Kidney (tissue), 14 donors: ENCODE data around the gene AMPD1. TPM values are rescaled to one million over a fixed set of nuclear protein-coding genes. Genes with fewer than 3 reads are reported as not detected.

Experiments used
- DNase-seq, 5 donors: peaks; one replicate each; pipeline ENCODE4 v3.0.0-alpha.2; 2013 to 2020
- FAIRE-seq: peaks from 2 replicates; lab custom pipeline; 2012; peaks lifted over from hg19 to GRCh38; lab: Jason Lieb, UNC
- H3K27ac ChIP-seq, 2 donors: one replicate each; pipeline ENCODE4 v1.7.0; 2013; ENCODE audit warnings: low read depth in 2 of 2, low read length in 2 of 2, inconsistent platforms in 1 of 2
- H3K27me3 ChIP-seq: one replicate; pipeline ENCODE4 v1.7.1; 2013; ENCODE audit warnings: low read length, inconsistent platforms; ENCODE audit not compliant: control insufficient read depth, insufficient read depth
- H3K36me3 ChIP-seq, 3 donors: one replicate each; pipeline versions ENCODE4 v1.7.0 to v1.7.1; 2013; ENCODE audit warnings: low read length in 3 of 3, control low read depth in 1 of 3, inconsistent platforms in 1 of 3; ENCODE audit not compliant: insufficient read depth in 3 of 3, control insufficient read depth in 2 of 3
- H3K4me1 ChIP-seq, 3 donors: one replicate each; pipeline versions ENCODE4 v1.7.0 to v1.7.1; 2013; ENCODE audit warnings: low read length in 3 of 3, inconsistent platforms in 1 of 3, low read depth in 1 of 3; ENCODE audit not compliant: control insufficient read depth in 2 of 3, insufficient read depth in 2 of 3
- H3K4me3 ChIP-seq, 3 donors: one replicate each; pipeline versions ENCODE4 v1.7.0 to v1.8.1; 2013; ENCODE audit warnings: low read length in 3 of 3, control low read depth in 1 of 3, inconsistent platforms in 1 of 3
- H3K9ac ChIP-seq, 3 donors: one replicate each; pipeline versions ENCODE4 v1.7.0 to v1.7.1; 2013; ENCODE audit warnings: low read length in 3 of 3, control low read depth in 1 of 3, inconsistent platforms in 1 of 3
- H3K9me3 ChIP-seq, 3 donors: one replicate each; pipeline versions ENCODE4 v1.7.0 to v1.7.1; 2013; ENCODE audit warnings: low read length in 3 of 3, control low read depth in 1 of 3, inconsistent platforms in 1 of 3; ENCODE audit not compliant: control insufficient read depth in 2 of 3, insufficient read depth in 1 of 3
- intact Hi-C: fragments of 100-400 bp; cut with DNase I; formaldehyde crosslinking; loops from one replicate; pipeline ENCODE4 v1.11.1; 2022
- polyA plus RNA-seq: library from polyadenylated mRNA; stranded (reverse); fragments of 350-450 nt; fragmentation: Illumina TruSeq; extraction: RNeasy Lipid Tissue Mini Kit (QIAGEN cat#74804); gene quantifications from one replicate; pipeline ENCODE4 v1.2.3, GENCODE V29; 2014; ENCODE audit warnings: low read depth, low replicate concordance; ENCODE audit not compliant: insufficient read depth
- total RNA-seq: library from RNA; stranded (reverse); fragmentation: NEBNext Ultra II Directional; extraction: Animal tissue kit (Norgen Biotek cat#: 25700); gene quantifications from one replicate; pipeline ENCODE4 v1.2.1, GENCODE V29; 2021
- TF ChIP-seq, protein P1 (sequence below): IDR thresholded peaks from 3 replicates; pipeline ENCODE4 v1.5.1; 2012; ENCODE audit warnings: mild to moderate bottlenecking, moderate library complexity, borderline replicate concordance; ENCODE audit not compliant: insufficient read depth; ENCODE audit errors: extremely low read depth
- donor health status: control.
- donor health status: control.
- donor health status: control.
- donor health status: control.
- donor health status: control.
- donor health status: DM: yes; HTN: yes; CAD: no.
- donor health status: Normal renal cell carcinoma (clear cell type).

Gene AMPD1
- total and polyA plus RNA-seq, 2 donors from 2014 or later = 1.5 TPM; not detected in 1

DNA sequence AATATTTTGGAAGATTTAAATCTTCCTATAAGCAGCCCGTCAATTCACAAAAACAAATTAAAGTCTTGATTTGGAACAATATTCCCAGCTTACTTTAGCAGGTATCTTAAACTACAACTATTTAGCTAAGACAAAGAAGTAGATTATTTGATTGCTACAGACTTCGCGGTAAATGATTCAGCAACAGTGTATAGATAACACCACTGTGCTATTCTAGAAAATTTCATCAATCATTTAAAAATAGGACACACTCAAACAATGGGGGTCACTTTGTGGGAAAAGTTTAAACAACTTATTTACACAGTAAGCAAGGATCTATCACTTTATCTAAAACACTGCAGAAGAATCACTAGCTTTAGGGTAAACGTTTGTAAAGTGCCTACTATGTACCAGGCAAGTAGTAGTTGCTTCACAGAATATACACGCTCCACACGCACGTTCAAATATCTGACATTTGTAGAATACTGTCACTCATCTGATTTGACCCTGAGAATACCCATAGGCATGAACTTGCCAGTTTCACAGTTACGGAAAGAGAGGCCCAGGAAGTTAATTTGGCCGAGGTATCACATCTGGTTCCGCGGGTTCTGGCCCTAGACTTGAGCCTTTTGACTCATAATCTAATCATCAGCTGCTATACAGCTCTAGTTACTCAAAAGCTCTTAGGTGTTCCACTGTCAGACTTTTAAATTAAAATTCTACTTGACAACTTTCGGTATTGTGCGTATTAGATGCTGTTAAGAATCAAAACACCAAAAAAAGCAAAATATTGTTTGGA, 26.4 kb downstream of the AMPD1 start:
- intact Hi-C loops = no loop called here
- peaks cover 0 to 4% (median 0%) of the 10 kb centered on the region in 3 donors for H3K4me1 ChIP-seq

GRCh38 chr1:114668373-114668772, 27.0 kb downstream of the AMPD1 start:
- TF ChIP-seq, protein P1, sequence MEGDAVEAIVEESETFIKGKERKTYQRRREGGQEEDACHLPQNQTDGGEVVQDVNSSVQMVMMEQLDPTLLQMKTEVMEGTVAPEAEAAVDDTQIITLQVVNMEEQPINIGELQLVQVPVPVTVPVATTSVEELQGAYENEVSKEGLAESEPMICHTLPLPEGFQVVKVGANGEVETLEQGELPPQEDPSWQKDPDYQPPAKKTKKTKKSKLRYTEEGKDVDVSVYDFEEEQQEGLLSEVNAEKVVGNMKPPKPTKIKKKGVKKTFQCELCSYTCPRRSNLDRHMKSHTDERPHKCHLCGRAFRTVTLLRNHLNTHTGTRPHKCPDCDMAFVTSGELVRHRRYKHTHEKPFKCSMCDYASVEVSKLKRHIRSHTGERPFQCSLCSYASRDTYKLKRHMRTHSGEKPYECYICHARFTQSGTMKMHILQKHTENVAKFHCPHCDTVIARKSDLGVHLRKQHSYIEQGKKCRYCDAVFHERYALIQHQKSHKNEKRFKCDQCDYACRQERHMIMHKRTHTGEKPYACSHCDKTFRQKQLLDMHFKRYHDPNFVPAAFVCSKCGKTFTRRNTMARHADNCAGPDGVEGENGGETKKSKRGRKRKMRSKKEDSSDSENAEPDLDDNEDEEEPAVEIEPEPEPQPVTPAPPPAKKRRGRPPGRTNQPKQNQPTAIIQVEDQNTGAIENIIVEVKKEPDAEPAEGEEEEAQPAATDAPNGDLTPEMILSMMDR = no peak
- H3K4me1 ChIP-seq = peaks cover 0 to 4% (median 0%) of the 10 kb centered on the region in 3 donors
- DNase-seq (no peak), FAIRE-seq (no peak)
- H3K9ac ChIP-seq = no peak overlapping the region
- H3K9me3 ChIP-seq = no peaks in the 10 kb centered on the region
- no peaks in the 10 kb centered on the region for H3K36me3 ChIP-seq
- H3K27me3 ChIP-seq = no peaks in the 10 kb centered on the region
- intact Hi-C loops = no loop called here
- H3K4me3 ChIP-seq = no peak overlapping the region
- H3K27ac ChIP-seq = no peak overlapping the region

More for the DNA sequence above, 26.4 kb downstream of the AMPD1 start:
- peak in 1 of 5 donors; percentile 16 for DNase-seq
- Histone ChIP-seq H3K36me3 (no peaks in the 10 kb centered on the region), H3K27me3 (no peaks in the 10 kb centered on the region), H3K27ac (peak overlapping the region in 1 of 2 donors; percentile 65), H3K4me3 (peak overlapping the region; percentile 74 to 82 (median 75)), H3K9me3 (no peaks in the 10 kb centered on the region), H3K9ac (peak overlapping the region; percentile 26 to 83 (median 37))
- FAIRE-seq = no peak
- TF ChIP-seq, protein P1 = no peak

GRCh38 chr1:114666954-114667353, 28.4 kb downstream of the AMPD1 start:
- no peak overlapping the region for H3K9ac ChIP-seq
- H3K27ac ChIP-seq = no peak overlapping the region
- no peaks in the 10 kb centered on the region for H3K36me3 ChIP-seq
- H3K4me1 ChIP-seq = peaks cover 0 to 4% (median 0%) of the 10 kb centered on the region in 3 donors
- no peak for DNase-seq
- H3K9me3 ChIP-seq = no peaks in the 10 kb centered on the region
- TF ChIP-seq, protein P1 = no peak
- intact Hi-C loops = no loop called here
- no peak overlapping the region for H3K4me3 ChIP-seq
- no peaks in the 10 kb centered on the region for H3K27me3 ChIP-seq
- no peak for FAIRE-seq
